GM12873 (cell line): ENCODE data around the gene MYDGF.

ENCODE experiments used
- TF ChIP-seq, protein P1 (sequence below): IDR thresholded peaks from 2 replicates; pipeline ENCODE4 v1.5.1; 2012; ENCODE audit warnings: low read depth, mild to moderate bottlenecking, moderate library complexity, low read length, control low read depth; ENCODE audit not compliant: insufficient read depth; ENCODE audit errors: missing control alignments

The MYDGF gene

DNA sequence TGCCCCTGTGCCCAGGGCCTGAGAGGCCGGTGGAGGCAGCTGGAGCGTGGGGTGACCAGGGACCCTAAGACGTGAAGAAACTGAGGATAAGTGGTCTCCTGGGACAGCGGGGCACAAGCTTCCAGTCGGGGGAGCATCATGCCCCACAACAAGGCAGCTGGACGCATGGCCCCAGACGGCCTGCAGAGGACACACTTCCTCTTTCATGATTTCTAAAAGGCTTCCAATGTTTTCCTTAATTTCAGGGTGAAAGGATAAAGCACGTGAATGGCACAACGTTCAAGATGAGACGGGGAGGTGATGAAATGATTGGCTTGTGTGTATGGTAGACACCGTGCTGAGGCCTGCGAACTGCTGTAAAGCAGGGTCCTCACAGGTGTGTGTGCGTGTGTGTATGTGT lies 20.2 kb upstream of the MYDGF start:
- TF ChIP-seq, protein P1, sequence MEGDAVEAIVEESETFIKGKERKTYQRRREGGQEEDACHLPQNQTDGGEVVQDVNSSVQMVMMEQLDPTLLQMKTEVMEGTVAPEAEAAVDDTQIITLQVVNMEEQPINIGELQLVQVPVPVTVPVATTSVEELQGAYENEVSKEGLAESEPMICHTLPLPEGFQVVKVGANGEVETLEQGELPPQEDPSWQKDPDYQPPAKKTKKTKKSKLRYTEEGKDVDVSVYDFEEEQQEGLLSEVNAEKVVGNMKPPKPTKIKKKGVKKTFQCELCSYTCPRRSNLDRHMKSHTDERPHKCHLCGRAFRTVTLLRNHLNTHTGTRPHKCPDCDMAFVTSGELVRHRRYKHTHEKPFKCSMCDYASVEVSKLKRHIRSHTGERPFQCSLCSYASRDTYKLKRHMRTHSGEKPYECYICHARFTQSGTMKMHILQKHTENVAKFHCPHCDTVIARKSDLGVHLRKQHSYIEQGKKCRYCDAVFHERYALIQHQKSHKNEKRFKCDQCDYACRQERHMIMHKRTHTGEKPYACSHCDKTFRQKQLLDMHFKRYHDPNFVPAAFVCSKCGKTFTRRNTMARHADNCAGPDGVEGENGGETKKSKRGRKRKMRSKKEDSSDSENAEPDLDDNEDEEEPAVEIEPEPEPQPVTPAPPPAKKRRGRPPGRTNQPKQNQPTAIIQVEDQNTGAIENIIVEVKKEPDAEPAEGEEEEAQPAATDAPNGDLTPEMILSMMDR = no peak

DNA sequence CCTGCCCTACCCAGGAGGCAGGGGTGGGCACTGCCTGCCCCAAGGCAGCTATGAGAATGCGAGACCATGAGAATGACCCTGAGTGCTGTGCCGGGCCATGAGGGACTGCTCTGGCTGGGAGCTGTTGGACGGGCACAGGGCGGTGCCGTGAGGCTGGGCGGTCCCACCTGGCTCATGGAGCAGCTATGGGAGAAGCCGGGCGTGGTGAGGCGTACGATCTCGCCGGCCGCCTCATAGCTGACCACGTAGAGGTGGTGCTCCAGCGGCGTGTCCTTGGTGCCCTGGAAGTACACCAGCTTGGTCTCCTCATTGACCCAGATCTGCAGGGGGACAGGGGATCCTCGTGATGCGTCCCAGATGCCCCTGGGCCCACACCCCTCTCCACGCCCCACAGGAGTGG lies 19.3 kb upstream of the MYDGF start:
- TF ChIP-seq, protein P1 = no peak

DNA sequence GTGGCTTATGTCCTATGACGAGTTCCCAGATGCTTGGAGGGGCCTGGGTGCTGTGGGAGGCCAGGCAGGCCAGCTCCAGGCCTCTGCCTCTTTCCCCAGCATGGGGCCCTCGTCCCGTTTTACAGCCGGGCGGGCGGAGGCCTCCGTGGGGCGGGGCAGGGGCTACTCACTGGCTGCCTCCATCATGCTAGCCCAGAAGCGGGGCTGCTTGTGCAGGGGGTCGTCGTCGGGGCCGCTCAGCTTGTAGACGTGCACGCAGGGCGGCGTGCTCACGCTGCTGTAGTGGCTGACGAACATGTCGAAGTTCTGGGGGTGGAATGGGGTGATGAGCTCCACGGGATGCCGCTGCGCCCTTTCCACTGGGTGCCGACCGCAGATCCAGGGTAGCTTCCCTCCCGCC lies 18.4 kb upstream of the MYDGF start:
- TF ChIP-seq, protein P1 = no peak

DNA sequence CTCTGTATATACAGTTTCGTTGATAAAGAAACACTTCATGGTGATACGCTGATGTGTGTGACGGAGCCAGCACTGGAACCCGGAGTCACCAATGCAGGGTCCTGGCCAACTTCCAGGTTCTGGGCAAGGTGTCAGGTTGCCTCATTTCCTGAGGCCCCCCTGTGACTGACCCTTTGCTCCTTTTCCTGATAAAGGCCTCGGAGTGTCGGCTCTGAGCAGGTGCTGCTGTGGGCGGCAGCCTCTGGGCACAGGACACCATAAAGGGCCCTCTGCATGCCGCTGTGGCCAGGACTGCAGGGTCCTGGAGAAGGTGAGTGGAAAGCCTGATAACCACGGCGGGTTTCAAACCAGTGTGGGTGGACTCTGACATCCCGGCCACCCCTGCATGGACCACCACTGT lies 17.3 kb upstream of the MYDGF start:
- TF ChIP-seq, protein P1 = no peak

DNA sequence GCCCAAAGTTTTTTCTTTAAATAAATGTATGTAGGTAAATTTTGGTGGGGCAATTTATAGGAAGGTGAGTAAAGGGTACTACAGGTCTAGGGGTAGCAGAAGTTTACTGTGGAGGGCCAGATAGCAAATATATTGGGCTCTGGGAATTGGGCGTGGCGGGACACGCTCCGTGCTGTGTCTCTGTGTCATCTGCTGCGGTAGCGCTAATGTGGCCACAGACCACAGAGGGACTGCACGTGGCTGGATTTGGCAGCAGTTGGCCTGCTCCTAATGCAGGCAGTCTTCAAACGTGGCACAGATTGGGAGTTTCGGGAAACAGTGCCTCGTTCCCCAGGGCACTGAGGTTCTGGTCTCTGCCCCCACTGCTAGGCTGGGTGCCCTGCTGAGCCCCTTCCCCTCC lies 16.6 kb upstream of the MYDGF start:
- TF ChIP-seq, protein P1 = no peak

DNA sequence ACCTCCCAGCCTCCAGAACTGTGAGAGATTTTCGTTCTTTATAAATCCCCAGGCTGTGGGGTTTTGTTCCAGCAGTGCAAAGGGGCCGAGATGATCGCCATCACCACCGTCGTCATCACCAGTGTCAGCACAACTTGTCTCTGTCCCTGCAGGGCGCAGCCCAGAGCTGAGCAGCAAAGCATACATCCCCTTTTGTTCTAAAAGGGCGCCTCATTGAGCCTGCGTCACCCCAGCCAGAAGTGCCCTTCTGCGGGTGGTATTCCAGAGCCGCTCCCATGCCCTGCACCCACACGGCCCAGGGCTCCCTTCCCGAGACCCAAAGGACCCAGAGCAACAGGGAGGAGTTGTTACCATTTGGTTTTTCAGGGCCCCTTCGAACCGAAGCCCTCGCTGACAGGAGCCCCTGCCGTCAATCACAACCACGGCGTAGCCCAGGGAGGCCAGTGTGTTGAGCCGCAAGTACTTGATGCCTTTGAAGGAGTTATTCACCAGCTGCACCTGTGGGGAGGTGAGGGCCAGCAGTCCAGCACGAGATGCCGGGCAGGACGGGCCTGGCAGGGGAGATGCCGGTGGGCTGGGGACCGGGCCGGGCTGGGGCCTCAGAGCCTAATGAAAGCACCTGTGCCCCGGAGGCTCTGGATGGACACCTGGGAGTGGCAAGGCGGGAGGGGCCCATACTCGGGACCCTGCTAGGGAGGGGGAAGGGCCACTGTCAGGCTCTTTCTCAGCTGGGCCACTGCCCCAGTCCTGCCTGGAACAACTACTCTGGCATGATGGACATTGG lies 14.4 kb upstream of the MYDGF start:
- TF ChIP-seq, protein P1 = no peak

DNA sequence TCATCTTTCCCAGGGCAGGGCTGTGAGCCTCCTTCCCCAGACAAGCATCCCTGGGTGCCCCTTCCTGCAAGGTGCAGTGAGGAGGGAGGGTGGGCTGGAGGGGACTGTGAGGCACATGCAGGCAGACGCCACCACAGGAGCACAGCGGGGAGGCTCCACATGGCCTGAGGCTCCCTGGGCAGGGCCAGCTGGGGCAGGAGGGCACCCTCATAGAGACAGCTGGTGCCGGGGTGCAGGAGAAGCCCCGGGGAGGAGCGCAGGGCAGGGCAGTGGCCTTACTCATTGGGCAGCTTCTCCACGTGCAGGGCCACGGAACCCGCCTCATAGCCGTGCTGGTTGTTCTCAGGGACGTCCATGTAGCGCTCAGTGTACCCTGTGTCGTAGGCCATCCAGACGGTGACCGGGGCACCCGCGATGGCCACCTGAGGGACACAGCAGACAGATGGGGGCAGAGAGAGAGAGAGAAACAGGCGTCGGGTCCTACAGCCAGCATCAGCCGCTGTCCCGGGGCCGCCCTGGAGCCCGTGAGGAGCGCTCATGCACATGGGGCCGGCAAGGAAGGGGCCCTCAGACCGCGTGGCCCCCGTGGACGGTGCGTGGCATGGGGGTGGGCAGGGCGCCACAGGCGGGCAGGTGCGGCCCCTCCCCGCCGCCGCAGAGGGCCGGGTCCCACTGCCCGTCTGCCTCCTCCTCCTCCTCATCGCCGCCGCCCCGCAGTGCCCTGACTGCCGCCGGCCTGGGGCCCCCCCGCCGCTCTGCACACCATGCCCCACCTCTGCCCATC lies 12.5 kb upstream of the MYDGF start:
- TF ChIP-seq, protein P1 = no peak
